SK-N-SH (cell line): Measurements from ENCODE around the gene PACSIN1. TPM values are rescaled to one million over a fixed set of nuclear protein-coding genes. Genes with fewer than 3 reads are reported as not detected.
A peak's percentile ranks its signal among the peaks of the same experiment; 100 is the strongest.

Experiments
- CTCF ChIA-PET: fragments of 300-600, 350-600 bp; formaldehyde crosslinking; extraction: SDS; loops from one replicate; lab custom pipeline; 2021; lab: Yijun Ruan, JAX
- POLR2A ChIA-PET: fragments of 350-600 bp; sonication (Branson Sonifier 250); formaldehyde crosslinking; extraction: SDS; loops from one replicate; lab custom pipeline; 2020; ENCODE audit warnings: antibody characterized with exemption, inconsistent platforms; lab: Yijun Ruan, JAX
- DNase-seq: peaks from one replicate; pipeline ENCODE4 v3.0.0; 2012
- H2AFZ ChIP-seq: fragments of 200-600 bp; sonication (generic); 2 replicates; pipeline ENCODE4 v1.8.1; 2016; ENCODE audit warnings: antibody characterized with exemption, mild to moderate bottlenecking, low read depth
- H3F3A ChIP-seq: fragments of 200-600 bp; sonication (generic); replicated peaks from 2 replicates; pipeline ENCODE3; 2016; ENCODE audit warnings: antibody characterized with exemption, mild to moderate bottlenecking; ENCODE audit not compliant: insufficient read depth
- H3K27ac ChIP-seq, 2 experiments: fragments of 200-500 bp in 1 of 2; fragments of 200-600 bp in 1 of 2; sonication (Bioruptor generic) in 1 of 2; sonication (generic), shearing (Covaris generic) in 1 of 2; 2 replicates each; pipeline versions ENCODE4 v1.5.1 to v1.6.1; 2014 to 2016; ENCODE audit warnings: low read depth in 2 of 2, inconsistent platforms in 1 of 2, low read length in 1 of 2, mild to moderate bottlenecking in 1 of 2, mixed read lengths in 1 of 2
- H3K27me3 ChIP-seq: fragments of 200-600 bp; sonication (generic), shearing (Covaris generic); 2 replicates; pipeline ENCODE4 v1.6.1; 2016; ENCODE audit warnings: mixed run types; ENCODE audit not compliant: insufficient read depth
- H3K36me3 ChIP-seq, 2 experiments: fragments of 200-500 bp in 1 of 2; fragments of 200-600 bp in 1 of 2; sonication (Bioruptor generic) in 1 of 2; sonication (generic) in 1 of 2; replicated peaks in 1 of 2; 2 replicates each; pipeline versions ENCODE3 to v1.5.1; 2014 to 2016; ENCODE audit warnings: low read length in 1 of 2, mild to moderate bottlenecking in 1 of 2; ENCODE audit not compliant: insufficient read depth in 2 of 2, control insufficient read depth in 1 of 2
- H3K4me1 ChIP-seq, 2 experiments: fragments of 200-500 bp in 1 of 2; fragments of 200-600 bp in 1 of 2; sonication (Bioruptor generic) in 1 of 2; sonication (generic), shearing (Covaris generic) in 1 of 2; 2 replicates each; pipeline versions ENCODE4 v1.5.1 to v1.6.1; 2014 to 2016; ENCODE audit warnings: low read depth in 1 of 2, low read length in 1 of 2, mixed run types in 1 of 2; ENCODE audit not compliant: insufficient read depth in 2 of 2, control insufficient read depth in 1 of 2
- H3K4me2 ChIP-seq: fragments of 200-600 bp; sonication (generic), shearing (Covaris generic); 2 replicates; pipeline ENCODE4 v1.6.1; 2017; ENCODE audit warnings: mixed run types
- H3K4me3 ChIP-seq, 2 experiments: fragments of 200-500 bp in 1 of 2; fragments of 200-600 bp in 1 of 2; sonication (Bioruptor generic) in 1 of 2; sonication (generic), shearing (Covaris generic) in 1 of 2; 2 replicates each; pipeline versions ENCODE4 v1.5.1 to v1.8.1; 2014 to 2016; ENCODE audit warnings: low read depth in 2 of 2, inconsistent platforms in 1 of 2, low read length in 1 of 2, mild to moderate bottlenecking in 1 of 2, mixed read lengths in 1 of 2, moderate library complexity in 1 of 2
- H3K79me2 ChIP-seq: fragments of 200-600 bp; sonication (generic); 2 replicates; pipeline ENCODE4 v1.8.1; 2017; ENCODE audit warnings: mild to moderate bottlenecking; ENCODE audit not compliant: insufficient read depth
- H3K9ac ChIP-seq: fragments of 200-600 bp; sonication (generic); 2 replicates; pipeline ENCODE4 v1.6.1; 2017; ENCODE audit warnings: mixed run types
- H3K9me2 ChIP-seq: fragments of 200-600 bp; sonication (generic); 2 replicates; pipeline ENCODE4 v1.6.1; 2017; ENCODE audit warnings: mixed run types
- H3K9me3 ChIP-seq: fragments of 200-600 bp; sonication (generic); 2 replicates; pipeline ENCODE4 v1.6.1; 2017; ENCODE audit warnings: mixed run types, mild to moderate bottlenecking, moderate library complexity
- H4K20me1 ChIP-seq: fragments of 200-600 bp; sonication (generic); 2 replicates; pipeline ENCODE4 v1.6.1; 2017; ENCODE audit warnings: mild to moderate bottlenecking, mixed run types; ENCODE audit not compliant: insufficient read depth
- CHD2 ChIP-seq: fragments of 150-350 bp; IDR thresholded peaks from 2 replicates; pipeline ENCODE4 v1.6.1; 2018; ENCODE audit warnings: low read length; ENCODE audit not compliant: partially characterized antibody
- EP300 ChIP-seq, 2 experiments: IDR thresholded peaks; 2 replicates each; pipeline versions ENCODE4 v1.4.0 to v1.6.1; 2012; ENCODE audit warnings: borderline replicate concordance in 1 of 2, low read depth in 1 of 2, low read length in 1 of 2
- EZH2phosphoT487 ChIP-seq: fragments of 200-600 bp; sonication (generic); IDR thresholded peaks from 2 replicates; pipeline ENCODE4 v1.6.1; 2017; ENCODE audit warnings: low read depth, mixed run types, mild to moderate bottlenecking, antibody characterized with exemption, moderate library complexity, borderline replicate concordance
- FOXJ3 ChIP-seq: sonication (generic); formaldehyde crosslinking; IDR thresholded peaks from 2 replicates; pipeline ENCODE4 v1.5.1; 2020; ENCODE audit warnings: mild to moderate bottlenecking, missing genetic modification reagents
- GABPA ChIP-seq: IDR thresholded peaks from 2 replicates; pipeline ENCODE4 v1.4.0; 2012; ENCODE audit warnings: low read depth, mild to moderate bottlenecking
- MEF2A ChIP-seq: IDR thresholded peaks from 2 replicates; pipeline ENCODE4 v1.4.0; 2012; ENCODE audit warnings: low read depth, borderline replicate concordance
- MXI1 ChIP-seq: IDR thresholded peaks from 2 replicates; pipeline ENCODE4 v1.6.1; 2012; ENCODE audit warnings: mild to moderate bottlenecking, low read depth, low read length, improper control_type of control experiment
- RAD21 ChIP-seq: IDR thresholded peaks from 2 replicates; pipeline ENCODE4 v1.6.1; 2012; ENCODE audit warnings: mild to moderate bottlenecking, low read length
- RCOR1 ChIP-seq: fragments of 150-350 bp; IDR thresholded peaks from 2 replicates; pipeline ENCODE4 v1.6.1; 2017; ENCODE audit warnings: antibody characterized with exemption, low read length
- RFX5 ChIP-seq: IDR thresholded peaks from 2 replicates; pipeline ENCODE4 v1.6.1; 2012; ENCODE audit warnings: mild to moderate bottlenecking, improper control_type of control experiment, low read length
- SIN3A ChIP-seq: IDR thresholded peaks from 2 replicates; pipeline ENCODE4 v1.6.1; 2012; ENCODE audit warnings: low read depth, mild to moderate bottlenecking, low read length, moderate library complexity, borderline replicate concordance
- TAF1 ChIP-seq: IDR thresholded peaks from 2 replicates; pipeline ENCODE4 v1.6.1; 2012; ENCODE audit warnings: low read depth, mild to moderate bottlenecking, low read length, moderate library complexity, borderline replicate concordance
- YY1 ChIP-seq: IDR thresholded peaks from 2 replicates; pipeline ENCODE4 v1.4.0; 2012; ENCODE audit warnings: low read depth, mild to moderate bottlenecking
- WGBS: methylation state at CpG from one replicate; pipeline ENCODE4 v1.1.6; 2017; ENCODE audit warnings: low lambda C conversion rate; 5-methylcytosine and 5-hydroxymethylcytosine counted together
- polyA plus RNA-seq, 3 experiments: library from polyadenylated mRNA; depleted of rRNA; stranded (reverse); fragments of >200 nt; gene quantifications; 2 replicates each; pipeline ENCODE4 v1.2.3, GENCODE V29; 2012
- TF ChIP-seq, protein P1 (sequence below): fragments of 200-600 bp; sonication (generic); IDR thresholded peaks from 2 replicates; pipeline ENCODE4 v1.6.1; 2017; ENCODE audit warnings: antibody characterized with exemption, mild to moderate bottlenecking, moderate library complexity
- TF ChIP-seq, protein P2 (sequence below): IDR thresholded peaks from 2 replicates; pipeline ENCODE4 v1.4.0; 2012; ENCODE audit warnings: low read depth, borderline replicate concordance
- TF ChIP-seq, protein P3 (sequence below): IDR thresholded peaks from 2 replicates; pipeline ENCODE4 v1.4.0; 2012; ENCODE audit warnings: low read depth
- TF ChIP-seq, protein P4 (sequence below): IDR thresholded peaks from 2 replicates; pipeline ENCODE4 v1.6.1; 2012; ENCODE audit warnings: mild to moderate bottlenecking, low read depth, low read length, moderate library complexity

PACSIN1 gene
- polyA plus RNA-seq, 1 of the 3 experiments (the other 2 are of a cell fraction) = 0.05 TPM

DNA sequence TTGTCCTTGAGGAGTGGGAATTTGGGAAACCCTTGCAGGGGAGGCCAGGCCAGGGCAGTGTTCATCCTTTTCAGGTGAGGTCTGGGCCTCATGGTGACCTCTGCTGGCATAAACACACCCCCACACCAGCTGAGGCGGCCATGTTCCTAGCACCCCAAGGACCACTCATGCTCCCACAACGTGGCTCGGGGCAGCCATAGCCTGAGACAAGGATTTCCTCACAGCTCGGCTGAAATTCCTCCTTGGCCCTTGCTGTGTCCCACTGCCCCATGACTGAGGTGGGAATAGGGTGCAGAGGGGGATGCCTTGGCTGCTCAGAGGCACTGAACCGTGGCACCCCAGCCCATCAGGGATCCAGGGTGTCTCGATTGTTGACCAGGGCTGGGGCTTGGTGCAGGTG, 117.6 kb downstream of the PACSIN1 start (continued):
- TF ChIP-seq, protein P1, sequence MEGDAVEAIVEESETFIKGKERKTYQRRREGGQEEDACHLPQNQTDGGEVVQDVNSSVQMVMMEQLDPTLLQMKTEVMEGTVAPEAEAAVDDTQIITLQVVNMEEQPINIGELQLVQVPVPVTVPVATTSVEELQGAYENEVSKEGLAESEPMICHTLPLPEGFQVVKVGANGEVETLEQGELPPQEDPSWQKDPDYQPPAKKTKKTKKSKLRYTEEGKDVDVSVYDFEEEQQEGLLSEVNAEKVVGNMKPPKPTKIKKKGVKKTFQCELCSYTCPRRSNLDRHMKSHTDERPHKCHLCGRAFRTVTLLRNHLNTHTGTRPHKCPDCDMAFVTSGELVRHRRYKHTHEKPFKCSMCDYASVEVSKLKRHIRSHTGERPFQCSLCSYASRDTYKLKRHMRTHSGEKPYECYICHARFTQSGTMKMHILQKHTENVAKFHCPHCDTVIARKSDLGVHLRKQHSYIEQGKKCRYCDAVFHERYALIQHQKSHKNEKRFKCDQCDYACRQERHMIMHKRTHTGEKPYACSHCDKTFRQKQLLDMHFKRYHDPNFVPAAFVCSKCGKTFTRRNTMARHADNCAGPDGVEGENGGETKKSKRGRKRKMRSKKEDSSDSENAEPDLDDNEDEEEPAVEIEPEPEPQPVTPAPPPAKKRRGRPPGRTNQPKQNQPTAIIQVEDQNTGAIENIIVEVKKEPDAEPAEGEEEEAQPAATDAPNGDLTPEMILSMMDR = peak; percentile 51

DNA sequence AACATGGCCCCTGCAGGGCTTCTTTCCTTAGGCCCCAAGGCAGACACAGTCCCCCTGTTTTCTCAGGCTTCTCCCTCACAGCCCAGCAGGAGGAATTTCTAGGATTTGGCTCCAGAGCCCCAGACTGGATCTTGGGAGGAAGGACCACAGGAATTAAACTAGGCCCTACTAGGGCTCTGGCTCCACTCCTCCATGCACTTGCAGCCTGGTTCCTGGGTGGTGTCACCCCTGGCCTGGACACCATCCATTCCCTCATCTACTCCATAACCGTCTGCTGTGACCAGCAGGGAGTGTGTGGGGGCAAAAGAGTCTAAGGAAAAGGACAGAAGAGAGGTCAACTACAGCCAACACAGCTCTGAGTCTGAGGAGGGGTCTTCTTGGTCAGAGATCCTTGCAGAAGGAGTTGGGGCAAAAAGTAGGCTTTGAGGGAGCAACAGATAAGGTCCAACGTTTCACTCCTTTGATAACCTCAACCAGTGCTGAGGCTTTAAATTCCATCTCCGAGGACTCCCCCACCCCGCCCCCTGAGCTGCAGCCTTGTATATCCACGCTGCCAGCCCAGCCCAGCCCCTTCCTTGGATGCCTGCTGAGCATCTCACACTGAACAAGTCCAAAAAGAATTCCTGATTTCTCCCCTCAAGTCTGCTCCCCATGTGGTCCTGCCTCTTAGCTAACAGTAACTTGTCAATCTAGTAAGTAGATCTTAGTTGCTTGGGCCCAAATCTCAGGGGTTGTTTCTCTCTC, 118.2 kb downstream of the PACSIN1 start:
- CTCF ChIA-PET = interaction anchor here (0.7 to 2.7 kb wide), 12 partner anchors 10 to 499 kb away, joined by 3 to 12 read pairs (median 3); no protein-coding TSS in a partner anchor
- H3K4me2 ChIP-seq = no peak overlapping the region
- TF ChIP-seq EP300 (IDR thresholded peaks at IDR 0.05; ENCODE audit: borderline replicate concordance in 1 of 2, low read depth in 1 of 2, low read length in 1 of 2) = no peak
- TF ChIP-seq, protein P2, sequence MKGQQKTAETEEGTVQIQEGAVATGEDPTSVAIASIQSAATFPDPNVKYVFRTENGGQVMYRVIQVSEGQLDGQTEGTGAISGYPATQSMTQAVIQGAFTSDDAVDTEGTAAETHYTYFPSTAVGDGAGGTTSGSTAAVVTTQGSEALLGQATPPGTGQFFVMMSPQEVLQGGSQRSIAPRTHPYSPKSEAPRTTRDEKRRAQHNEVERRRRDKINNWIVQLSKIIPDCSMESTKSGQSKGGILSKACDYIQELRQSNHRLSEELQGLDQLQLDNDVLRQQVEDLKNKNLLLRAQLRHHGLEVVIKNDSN = no peak
- no peak for TF ChIP-seq MEF2A
- no peak for TF ChIP-seq RCOR1
- TF ChIP-seq SIN3A = no peak
- TF ChIP-seq CHD2 = no peak
- TF ChIP-seq MXI1 = no peak
- no peak for TF ChIP-seq FOXJ3 (CRISPR knock-in tag)
- H3K9me2 ChIP-seq = no peaks in the 10 kb centered on the region
- H3K9ac ChIP-seq = no peak overlapping the region
- no peak overlapping the region for H3K4me3 ChIP-seq
- H2AFZ ChIP-seq = no peak overlapping the region
- DNase-seq = no peak
- no peaks in the 10 kb centered on the region for H3K27me3 ChIP-seq
- H3K9me3 ChIP-seq = no peaks in the 10 kb centered on the region
- H3K79me2 ChIP-seq = no peaks in the 10 kb centered on the region; the same call in 1 of the 2 replicates
- peaks cover 0 to 5% of the 10 kb centered on the region in 2 experiments for H3K36me3 ChIP-seq
- no peaks in the 10 kb centered on the region for H4K20me1 ChIP-seq
- H3K27ac ChIP-seq = no peak overlapping the region
- H3K4me1 ChIP-seq = peaks cover 0 to 21% of the 10 kb centered on the region in 2 experiments; a peak in 1 of 4 replicates
- 79% methylated on average over 5 of the region's 5 CpGs for WGBS
- POLR2A ChIA-PET = no interaction called here
- no peaks in the 10 kb centered on the region for H3F3A ChIP-seq

DNA sequence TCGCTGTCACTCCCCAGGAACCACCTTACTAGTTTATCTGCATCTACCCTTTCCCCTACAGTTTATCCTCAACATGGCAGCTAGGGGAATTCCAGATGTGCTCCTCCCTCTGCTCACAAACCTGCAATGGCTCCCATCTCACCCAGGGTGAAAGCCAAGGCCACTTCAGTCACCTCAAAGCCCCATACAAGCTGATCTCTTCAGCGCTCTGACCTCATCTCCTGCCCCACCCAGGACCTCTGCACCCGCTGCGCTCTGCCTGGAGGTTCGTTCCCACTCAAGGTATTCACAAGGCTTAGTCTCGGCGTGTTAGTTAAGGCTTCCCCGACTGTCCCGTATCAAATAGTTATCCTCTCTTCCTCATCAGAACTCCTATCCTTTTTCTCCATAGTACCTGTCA, 118.8 kb downstream of the PACSIN1 start:
- Histone ChIP-seq H3K4me2 (no peak overlapping the region), H3K9me2 (no peaks in the 10 kb centered on the region), H4K20me1 (no peaks in the 10 kb centered on the region), H2AFZ (no peak overlapping the region), H3K9ac (no peak overlapping the region), H3K27me3 (no peaks in the 10 kb centered on the region), H3K4me1 (peaks cover 0 to 19% of the 10 kb centered on the region in 2 experiments; a peak in 1 of 4 replicates), H3K27ac (no peak overlapping the region), H3F3A (no peaks in the 10 kb centered on the region), H3K79me2 (no peaks in the 10 kb centered on the region; the same call in 1 of the 2 replicates), H3K9me3 (no peaks in the 10 kb centered on the region), H3K36me3 (peaks cover 0 to 10% of the 10 kb centered on the region in 2 experiments), H3K4me3 (no peak overlapping the region)
- ChIA-PET POLR2A (no interaction called here), CTCF (interaction anchor here (0.9 to 2.7 kb wide), 6 partner anchors 9 to 125 kb away, joined by 3 to 10 read pairs (median 6); no protein-coding TSS in a partner anchor)
- 92% methylated on average over 9 of the region's 9 CpGs for WGBS
- no peak for DNase-seq
- no peak for TF ChIP-seq FOXJ3 (CRISPR knock-in tag)
- no peak for TF ChIP-seq RFX5
- TF ChIP-seq EP300 (IDR thresholded peaks at IDR 0.05; ENCODE audit: borderline replicate concordance in 1 of 2, low read depth in 1 of 2, low read length in 1 of 2) = no peak
- TF ChIP-seq EZH2phosphoT487 = no peak
- TF ChIP-seq YY1 = no peak
- TF ChIP-seq GABPA = no peak
- TF ChIP-seq, protein P3, sequence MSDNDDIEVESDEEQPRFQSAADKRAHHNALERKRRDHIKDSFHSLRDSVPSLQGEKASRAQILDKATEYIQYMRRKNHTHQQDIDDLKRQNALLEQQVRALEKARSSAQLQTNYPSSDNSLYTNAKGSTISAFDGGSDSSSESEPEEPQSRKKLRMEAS = no peak
- TF ChIP-seq MXI1 = no peak
- no peak for TF ChIP-seq RAD21
- TF ChIP-seq, protein P4, sequence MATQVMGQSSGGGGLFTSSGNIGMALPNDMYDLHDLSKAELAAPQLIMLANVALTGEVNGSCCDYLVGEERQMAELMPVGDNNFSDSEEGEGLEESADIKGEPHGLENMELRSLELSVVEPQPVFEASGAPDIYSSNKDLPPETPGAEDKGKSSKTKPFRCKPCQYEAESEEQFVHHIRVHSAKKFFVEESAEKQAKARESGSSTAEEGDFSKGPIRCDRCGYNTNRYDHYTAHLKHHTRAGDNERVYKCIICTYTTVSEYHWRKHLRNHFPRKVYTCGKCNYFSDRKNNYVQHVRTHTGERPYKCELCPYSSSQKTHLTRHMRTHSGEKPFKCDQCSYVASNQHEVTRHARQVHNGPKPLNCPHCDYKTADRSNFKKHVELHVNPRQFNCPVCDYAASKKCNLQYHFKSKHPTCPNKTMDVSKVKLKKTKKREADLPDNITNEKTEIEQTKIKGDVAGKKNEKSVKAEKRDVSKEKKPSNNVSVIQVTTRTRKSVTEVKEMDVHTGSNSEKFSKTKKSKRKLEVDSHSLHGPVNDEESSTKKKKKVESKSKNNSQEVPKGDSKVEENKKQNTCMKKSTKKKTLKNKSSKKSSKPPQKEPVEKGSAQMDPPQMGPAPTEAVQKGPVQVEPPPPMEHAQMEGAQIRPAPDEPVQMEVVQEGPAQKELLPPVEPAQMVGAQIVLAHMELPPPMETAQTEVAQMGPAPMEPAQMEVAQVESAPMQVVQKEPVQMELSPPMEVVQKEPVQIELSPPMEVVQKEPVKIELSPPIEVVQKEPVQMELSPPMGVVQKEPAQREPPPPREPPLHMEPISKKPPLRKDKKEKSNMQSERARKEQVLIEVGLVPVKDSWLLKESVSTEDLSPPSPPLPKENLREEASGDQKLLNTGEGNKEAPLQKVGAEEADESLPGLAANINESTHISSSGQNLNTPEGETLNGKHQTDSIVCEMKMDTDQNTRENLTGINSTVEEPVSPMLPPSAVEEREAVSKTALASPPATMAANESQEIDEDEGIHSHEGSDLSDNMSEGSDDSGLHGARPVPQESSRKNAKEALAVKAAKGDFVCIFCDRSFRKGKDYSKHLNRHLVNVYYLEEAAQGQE = no peak
- no peak for TF ChIP-seq RCOR1
- no peak for TF ChIP-seq TAF1
- no peak for TF ChIP-seq CHD2
